Stromal cell of bone marrow (primary cell): ENCODE results near the gene KRTAP1-1.
"Not testable (repeated sequence)": the region's sequence is repeated elsewhere in the genome, so short reads cannot be mapped to it uniquely, and the experiment has no call there.

ENCODE experiments used
- DNase-seq: peaks from one replicate; pipeline ENCODE4 v3.0.0-alpha.2; 2012; ENCODE audit warnings: low read depth

Gene KRTAP1-1

GRCh38 chr17:41012326-41013120 lies 28.7 kb downstream of the KRTAP1-1 start:
- DNase-seq = no peak

GRCh38 chr17:41010441-41010840 lies 30.8 kb downstream of the KRTAP1-1 start:
- DNase-seq = no peak

GRCh38 chr17:41009936-41010335 lies 31.3 kb downstream of the KRTAP1-1 start:
- no peak for DNase-seq

GRCh38 chr17:41009301-41009760 lies 31.9 kb downstream of the KRTAP1-1 start:
- no peak for DNase-seq

GRCh38 chr17:41008811-41009210 lies 32.4 kb downstream of the KRTAP1-1 start, which contains the start of gene KRTAP3-1:
KRTAP3-1 (minus strand) TSS chr17:41009128; CDS start chr17:41009074, 54 bp downstream.
- no peak for DNase-seq

- DNase-seq = no peak
Observed at GRCh38 chr17:41004397-41004796, 36.9 kb downstream of the KRTAP1-1 start.

- DNase-seq = no peak
Observed at GRCh38 chr17:41003926-41004325, 37.3 kb downstream of the KRTAP1-1 start.

- no peak for DNase-seq
Observed at GRCh38 chr17:41002814-41003213, 38.4 kb downstream of the KRTAP1-1 start.

- DNase-seq = no peak
Observed at GRCh38 chr17:41001795-41002194, 39.5 kb downstream of the KRTAP1-1 start.

- DNase-seq = not testable (repeated sequence)
Observed at GRCh38 chr17:40999563-40999962, 41.7 kb downstream of the KRTAP1-1 start, which contains the start of gene KRTAP3-2. KRTAP3-2 (minus strand) TSS chr17:40999906; CDS start chr17:40999853, 53 bp downstream.

- DNase-seq = no peak
Observed at GRCh38 chr17:40997361-40997760, 43.9 kb downstream of the KRTAP1-1 start.

- DNase-seq = no peak
Observed at GRCh38 chr17:40996829-40997228, 44.4 kb downstream of the KRTAP1-1 start.

GRCh38 chr17:40995116-40995515 lies 46.1 kb downstream of the KRTAP1-1 start:
- DNase-seq = no peak

- DNase-seq = no peak
Observed at GRCh38 chr17:40993839-40994238, 47.4 kb downstream of the KRTAP1-1 start, which contains the start of gene KRTAP3-3. KRTAP3-3 (minus strand) TSS chr17:40994164; CDS start chr17:40994097, 67 bp downstream.

- DNase-seq = no peak
Observed at GRCh38 chr17:40993084-40993483, 48.2 kb downstream of the KRTAP1-1 start.

- DNase-seq = no peak
Observed at GRCh38 chr17:40992666-40993065, 48.6 kb downstream of the KRTAP1-1 start.
